Stimulated activated CD4-positive, alpha-beta T cell treated with anti-CD3 and anti-CD28 coated beads, TNF-alpha, amount 100 ng/mL, for 24 hours (primary cell): Measurements from ENCODE around the gene HNRNPH1.

ENCODE experiments used
- DNase-seq, 3 experiments: peaks; one replicate each; pipeline ENCODE4 v3.0.0-alpha.2; 2020; ENCODE audit warnings: low read depth in 3 of 3

The HNRNPH1 gene

DNA sequence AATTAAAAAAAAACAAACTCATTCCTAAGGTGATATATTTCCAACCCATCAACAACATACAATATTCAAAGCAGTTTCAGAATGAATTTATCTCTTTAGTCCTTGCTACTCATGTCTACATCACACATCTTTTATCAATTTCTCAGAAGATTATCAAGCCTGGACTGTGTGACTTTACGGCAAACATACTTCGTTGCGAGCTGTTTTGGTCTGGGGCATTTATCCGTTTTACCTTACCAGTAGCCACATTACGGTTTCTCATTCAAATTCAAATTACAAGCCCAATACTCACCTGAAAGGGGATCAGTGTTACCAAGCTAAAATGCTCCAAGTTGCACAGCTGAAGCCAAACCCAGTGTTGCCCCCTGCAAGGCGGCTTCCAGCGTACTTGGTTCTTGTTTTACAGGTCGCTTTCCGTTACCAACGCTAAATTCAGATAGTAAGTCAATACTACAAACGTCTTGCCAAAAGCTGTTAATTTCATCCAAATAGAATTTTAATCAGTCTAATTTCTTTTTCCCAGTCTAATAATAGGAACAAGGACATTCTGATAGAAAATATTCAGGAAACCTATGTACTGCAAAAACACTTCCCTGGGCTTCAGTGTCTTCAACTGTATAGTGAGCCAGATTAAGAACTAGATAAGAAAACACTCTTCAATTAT is 1.8 kb downstream of the HNRNPH1 start:
- no peak for DNase-seq

DNA sequence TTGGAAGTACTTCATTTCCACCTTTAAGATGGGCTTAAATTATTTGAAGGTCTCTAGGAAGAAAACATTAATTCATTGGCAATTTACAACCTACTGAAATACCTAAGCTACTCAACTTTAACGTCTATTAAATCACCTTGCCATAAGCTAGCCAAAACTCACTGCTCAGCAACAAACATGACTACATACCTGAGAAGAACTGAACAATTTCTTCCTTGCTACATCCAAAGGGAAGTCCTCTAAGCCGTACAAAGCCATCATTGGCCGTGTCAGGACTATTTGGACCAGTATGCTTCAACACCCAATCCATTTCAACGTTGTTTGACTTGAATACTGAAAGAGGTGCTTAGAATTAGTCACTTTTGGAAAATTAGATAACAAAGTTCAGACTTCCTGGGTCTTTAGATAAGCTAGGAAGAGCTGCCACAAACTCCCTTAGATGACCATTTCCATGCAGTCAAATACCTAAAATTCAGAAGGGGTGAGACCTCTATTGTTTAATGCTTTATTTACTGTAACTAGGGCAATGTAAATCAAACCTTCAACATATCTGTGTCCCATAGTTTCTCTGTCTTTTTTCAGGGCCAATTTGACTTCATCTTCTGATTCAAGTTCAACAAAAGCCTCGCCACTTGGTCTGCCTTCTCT is 2.6 kb downstream of the HNRNPH1 start:
- no peak for DNase-seq

DNA sequence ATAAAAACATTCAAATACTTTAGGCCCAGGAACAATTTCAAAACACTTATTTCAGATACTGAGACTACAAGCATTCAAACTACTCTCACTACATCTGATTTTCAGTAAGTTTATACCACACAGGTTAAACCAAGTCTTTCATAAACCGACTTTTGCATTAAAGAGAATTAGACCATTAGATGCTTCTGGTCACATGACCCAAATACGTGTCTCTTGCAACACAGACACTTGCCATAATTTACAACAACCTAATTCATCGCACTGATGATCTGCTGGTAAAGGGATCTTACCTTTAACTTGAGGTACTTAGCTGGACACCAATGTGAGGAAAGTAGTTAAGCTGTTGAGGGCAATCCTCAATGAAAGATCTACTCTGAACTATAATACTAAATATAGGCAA is 3.2 kb downstream of the HNRNPH1 start:
- DNase-seq, result no peak

DNA sequence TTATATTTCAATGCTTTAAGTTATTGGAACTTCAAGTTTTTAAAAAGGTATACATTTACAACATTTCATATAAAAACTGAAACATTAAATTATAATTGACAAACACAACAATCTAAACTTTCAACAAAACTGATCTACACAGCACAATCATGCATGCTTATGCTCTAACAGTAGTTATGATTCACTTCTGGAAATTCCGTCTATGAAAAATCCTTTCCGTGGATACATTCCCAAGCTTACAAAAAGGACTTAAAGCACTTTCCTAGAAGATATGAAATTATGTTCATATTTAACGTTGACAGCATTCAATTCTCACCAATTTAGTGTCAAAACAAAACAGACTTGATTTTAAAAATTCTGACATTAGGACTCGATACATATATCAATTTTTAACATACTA is 3.7 kb downstream of the HNRNPH1 start:
- no peak for DNase-seq

DNA sequence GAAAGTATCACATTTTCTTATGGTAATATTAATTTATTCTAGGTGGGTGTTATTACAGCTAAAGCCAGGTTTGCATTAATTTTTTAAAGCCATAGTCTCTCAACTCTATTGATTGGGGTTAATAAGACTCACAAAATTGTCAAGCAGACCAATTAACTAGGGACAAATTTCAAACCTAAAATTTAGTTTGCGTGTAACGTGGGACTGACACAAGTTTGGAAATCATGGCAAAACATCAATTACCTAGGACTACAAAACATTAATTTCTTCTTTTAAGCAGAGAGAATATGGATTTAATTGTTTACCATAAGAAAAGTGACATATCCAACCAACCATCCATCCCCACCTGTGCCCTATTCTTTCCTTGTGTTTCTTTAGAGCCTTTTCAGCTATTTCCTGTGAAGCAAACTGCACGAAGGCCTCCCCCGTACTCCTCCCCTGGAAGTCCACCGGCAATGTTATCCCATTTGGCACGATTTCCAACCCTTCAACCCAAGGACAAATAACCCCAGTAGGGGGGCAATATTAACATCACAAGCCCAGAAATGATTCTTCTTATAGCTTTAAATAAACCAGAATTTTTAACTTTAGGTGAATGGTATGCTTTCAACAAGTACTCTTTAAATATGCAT is 4.4 kb downstream of the HNRNPH1 start:
- DNase-seq, result no peak

DNA sequence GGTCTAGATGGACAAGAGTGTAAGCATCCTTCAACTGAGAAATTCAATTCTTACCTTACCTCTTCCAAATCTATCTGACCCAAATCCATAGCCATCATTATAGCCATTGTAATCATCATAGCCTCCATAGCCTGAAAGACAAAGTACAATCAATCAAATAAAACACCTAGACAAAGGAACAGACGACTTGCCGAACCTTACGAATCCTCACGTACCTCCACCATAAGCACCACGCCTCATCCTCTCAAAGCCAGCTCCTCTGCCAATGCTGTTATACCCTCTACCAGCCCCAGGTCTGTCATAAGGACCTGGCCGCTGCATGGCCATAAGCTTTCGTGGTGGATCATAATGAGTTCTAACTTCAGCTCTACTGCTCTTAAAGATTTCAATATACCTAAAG is 5.5 kb downstream of the HNRNPH1 start:
- no peak for DNase-seq

DNA sequence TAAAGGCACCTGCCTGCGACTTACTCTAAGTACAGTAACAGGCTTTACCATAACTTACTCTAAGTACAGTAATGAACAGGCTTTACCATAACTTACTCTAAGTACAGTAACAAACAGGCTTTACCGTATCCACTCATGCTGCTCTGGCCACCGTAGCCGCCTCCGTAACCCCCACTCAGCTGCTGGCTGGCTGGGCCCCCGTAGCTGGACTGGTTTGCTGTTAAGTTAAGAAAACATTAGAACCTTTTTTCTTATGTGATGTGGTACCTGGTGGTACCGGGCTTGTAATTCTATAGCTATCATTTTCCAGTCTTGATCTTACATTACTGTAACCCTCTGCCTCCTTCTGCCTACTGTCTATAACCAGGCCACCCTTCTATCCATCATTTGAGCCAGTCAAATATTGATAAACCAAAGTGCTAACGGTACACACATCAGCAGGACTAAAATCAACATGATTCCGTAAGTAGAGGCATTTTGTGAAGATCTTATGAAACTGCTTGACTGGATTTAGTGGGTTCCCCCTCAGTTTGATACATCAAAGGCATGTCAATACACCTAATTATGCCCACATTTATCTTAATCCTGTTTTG is 7.4 kb downstream of the HNRNPH1 start:
- DNase-seq, result no peak

DNA sequence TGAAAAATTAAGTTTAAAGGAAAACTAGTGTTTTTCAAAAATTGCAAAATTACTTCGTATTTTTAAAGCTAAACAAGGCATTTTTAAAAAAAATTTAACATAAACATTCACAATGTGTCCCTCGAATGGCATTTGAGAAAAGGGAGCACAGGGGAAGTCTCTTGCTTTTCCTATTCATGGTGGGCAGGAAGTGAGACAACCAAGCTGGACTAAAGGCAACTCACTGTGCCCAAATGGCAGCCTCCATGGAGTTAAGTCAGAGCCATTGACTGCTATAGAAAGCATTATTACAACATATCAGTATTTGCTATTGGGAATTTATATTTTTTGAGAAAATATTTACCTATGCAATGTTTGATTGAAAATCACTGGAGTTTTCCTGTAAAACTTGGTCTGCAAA is 8.3 kb downstream of the HNRNPH1 start:
- DNase-seq, result no peak

DNA sequence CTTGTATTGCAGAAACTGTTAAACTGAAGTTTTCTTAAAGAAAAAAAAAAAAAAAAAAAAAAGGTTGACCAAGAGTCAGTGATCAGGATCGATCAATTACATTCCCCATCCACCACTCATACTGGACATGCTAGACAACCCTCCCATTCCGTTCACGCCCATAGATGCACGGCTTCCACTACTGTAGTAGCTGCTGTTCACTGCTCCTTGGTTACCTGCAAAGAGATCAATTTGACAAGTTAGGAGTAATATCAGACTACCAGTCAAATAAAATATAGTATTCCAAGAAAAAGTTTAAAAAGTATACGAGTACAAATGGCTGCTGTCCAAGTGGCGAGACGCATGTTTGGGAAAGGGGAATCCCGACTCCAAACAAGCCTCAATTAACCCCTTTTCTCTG is 8.7 kb downstream of the HNRNPH1 start:
- no peak for DNase-seq

DNA sequence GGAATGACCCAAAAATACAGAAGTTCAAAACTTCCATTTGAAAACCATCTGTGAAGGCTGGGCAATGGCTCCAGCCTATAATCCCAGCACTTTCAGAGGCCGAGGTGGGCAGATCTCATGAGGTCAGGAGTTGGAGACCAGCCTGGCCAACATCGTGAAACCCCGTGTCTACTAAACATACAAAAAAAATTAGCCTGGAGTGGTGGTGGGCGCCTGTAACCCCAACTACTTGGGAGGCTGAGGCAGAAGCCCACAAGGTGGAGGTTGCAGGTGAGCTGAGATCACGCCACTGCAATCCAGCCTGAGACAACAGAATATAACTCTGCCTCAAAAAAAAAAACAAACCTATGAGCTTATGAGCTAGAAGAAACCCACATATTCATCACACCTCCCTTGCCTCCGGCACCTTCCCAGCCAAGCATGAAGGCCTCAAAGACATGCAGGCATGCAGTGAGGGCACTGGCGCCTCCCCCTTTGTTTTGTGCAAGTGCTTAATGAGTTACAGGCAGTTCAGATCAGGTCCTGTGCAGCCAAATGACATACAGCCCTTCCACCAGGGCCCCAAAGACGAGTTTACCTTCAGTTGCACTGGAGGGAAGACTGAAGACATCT is 9.9 kb downstream of the HNRNPH1 start:
- no peak for DNase-seq

DNA sequence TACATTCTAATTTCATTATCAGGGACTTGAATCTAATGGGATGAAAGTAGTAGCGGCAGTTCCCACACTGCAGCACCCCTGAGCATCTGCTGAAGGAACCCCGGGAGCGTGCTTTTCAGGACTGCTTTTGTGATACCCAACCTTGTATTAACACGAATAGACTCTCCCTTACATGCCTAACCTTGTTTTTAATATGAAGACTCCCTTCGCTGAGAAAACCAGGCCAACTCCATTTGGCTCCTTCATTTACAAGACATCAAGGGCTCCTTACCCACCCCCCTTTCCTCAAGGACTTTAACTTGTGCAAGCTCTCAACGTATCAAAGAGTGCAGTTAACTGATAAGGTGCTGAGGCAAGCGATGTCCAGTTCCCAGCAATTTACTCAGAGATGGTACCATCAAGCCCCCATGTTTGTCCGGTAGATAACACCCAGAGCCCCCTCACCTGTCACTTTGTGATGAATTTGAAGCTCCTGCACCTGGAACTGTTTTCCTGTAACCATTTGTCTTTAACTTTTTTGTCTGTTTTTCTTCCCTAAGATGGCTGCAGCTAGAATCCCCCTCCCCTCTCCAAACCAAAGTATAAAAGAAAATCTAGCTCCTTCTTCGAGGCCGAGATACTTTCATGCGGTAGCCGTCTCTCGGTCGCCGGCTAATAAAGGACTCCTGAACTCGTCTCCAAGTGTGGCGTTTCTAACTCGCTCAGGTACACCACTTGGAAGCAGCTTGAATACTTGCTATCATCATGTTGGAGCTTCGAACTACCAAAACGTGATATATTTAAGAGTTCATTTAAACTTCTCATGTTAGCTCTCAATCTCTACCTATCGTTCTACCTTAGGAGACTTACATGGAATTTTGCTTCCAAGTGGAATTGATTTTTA is 10.7 kb downstream of the HNRNPH1 start:
- DNase-seq, result no peak

DNA sequence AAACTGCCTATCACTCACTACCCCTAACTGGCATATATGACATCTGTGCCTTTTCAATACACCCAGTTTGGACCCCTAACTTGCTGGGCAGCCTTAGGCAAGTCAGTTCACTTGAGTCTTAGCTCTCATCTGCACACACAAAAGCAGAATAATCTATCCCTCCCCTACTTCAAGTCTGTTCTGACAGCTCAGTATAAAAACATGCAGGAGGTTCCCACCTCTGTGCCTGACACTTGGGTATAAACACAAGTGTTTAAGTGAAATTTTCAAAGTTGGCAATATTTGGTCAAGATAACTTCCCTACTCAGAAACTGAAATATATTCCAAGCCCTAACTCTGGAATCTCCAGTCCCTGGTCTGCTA is 12.6 kb downstream of the HNRNPH1 start:
- DNase-seq, result no peak

DNA sequence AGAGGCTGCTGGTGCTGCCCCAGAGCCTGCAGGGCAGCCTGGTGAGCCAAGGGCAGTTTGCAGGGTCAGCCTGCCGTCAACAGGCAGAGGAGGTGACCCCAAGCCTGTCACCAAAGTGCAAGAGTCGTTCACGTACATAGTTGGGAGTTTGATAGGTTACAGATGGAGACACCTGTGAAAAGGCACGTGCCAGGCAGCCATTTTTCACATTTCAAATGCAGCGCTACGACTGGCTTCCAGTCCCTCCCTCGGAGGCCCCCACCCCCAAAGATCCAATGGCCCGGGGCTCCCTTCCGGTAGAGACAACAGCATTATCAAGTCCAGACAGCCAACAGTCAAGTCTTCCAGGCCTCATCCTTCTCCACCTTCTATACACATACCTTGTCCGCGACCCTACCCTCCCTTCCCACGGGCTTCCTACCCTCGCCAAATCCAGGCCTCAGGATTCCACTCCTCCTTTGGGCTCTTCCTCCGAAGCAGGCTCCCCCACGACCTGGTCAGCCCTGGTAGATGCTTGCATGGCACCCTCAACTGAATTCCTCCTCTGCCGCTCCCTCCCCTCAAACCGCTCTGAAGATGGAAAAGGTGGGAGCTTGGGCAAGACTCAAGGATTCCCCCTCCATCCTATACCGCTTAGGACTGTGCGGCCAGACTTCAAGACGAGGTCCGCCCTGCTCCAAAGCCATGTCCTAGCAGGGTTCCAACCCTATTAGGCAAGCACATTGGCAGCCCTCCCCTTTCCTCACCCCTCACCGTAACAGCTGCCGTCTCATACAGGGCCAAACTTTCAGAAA is 13.2 kb downstream of the HNRNPH1 start:
- DNase-seq, result no peak

DNA sequence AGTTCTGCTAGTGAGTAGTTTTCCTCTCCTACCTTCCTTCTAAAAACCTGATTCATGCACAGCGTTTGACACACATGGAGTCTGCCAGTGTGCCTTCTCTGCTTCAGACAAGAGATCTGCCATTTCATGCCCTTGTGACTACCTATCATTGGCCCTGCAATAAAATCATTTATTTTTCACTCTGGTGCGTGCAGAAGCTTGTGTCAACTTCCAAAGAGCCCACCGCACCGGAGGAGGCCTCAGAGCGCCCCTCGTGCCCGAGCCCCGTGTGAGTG is 13.7 kb downstream of the HNRNPH1 start:
- no peak for DNase-seq

DNA sequence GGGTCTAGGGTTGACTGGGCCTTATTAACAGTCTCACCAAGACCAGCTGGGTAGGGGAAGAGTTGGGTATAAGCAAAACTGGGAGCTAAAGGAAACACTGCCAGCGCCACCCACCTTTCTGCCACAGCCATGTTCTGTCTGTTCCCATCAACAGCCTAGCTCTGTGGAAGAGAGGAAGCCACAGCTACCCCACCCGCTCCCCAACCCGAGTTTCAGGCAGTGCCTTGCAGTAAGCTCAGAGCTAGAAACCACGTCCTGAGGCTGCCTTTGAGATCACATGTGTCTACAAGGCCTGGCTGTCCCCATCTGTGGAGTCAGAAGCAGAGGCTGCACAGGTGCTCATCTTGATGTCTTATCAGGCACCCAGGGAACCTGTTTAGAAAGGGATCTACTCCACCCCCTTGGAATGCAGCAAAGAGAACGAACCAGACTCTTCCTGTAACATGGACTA is 15.3 kb downstream of the HNRNPH1 start:
- DNase-seq, result no peak

DNA sequence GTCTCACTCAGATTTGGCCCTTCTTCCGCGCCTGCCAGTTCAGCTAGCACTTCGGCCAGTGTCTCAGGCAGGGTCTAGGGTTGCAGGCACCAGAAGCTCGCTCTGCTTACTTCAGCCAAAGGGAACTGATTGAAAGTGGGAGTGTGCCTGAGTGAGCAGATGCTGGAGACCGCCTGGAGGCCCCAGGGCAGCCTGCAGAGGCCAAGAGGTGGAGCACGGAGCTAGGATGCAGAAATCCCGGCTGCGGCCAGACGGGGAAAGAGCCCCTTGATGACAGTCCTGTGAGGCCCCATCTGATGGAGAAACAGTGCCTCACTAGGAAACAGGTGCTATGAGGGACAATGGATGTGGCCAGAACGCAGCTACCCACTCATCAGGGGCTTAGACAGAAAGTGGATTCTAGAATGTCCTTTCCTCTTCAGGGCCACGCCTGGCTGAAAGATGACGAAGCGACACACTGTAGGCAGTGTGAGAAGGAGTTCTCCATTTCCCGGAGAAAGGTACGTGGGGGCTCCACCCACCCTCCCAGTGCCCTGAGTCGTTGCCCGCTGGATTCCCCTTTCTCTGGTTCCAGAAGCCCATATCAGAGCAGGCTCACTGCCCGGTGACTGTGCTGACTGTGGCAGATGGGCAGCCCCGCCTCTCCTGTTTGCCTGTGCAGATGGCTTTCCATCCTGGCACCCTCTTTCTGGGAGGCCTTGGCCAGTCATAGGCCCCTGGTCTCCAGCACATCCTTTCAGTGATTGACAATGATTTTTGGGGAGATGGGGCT is 16.1 kb downstream of the HNRNPH1 start:
- no peak for DNase-seq

DNA sequence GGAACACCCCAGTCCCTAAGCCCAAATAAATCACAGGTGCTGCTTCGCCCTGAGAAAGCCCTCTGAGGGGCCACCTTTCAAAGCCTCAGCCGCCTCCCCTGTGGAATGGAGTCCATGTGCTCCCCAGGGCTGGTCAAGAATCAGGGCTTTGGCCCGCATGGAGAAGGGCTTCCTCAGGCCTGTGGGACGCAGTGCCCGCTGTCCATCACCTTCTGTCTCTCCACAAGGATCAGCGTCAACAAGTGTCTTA is 16.6 kb downstream of the HNRNPH1 start:
- DNase-seq, result no peak

DNA sequence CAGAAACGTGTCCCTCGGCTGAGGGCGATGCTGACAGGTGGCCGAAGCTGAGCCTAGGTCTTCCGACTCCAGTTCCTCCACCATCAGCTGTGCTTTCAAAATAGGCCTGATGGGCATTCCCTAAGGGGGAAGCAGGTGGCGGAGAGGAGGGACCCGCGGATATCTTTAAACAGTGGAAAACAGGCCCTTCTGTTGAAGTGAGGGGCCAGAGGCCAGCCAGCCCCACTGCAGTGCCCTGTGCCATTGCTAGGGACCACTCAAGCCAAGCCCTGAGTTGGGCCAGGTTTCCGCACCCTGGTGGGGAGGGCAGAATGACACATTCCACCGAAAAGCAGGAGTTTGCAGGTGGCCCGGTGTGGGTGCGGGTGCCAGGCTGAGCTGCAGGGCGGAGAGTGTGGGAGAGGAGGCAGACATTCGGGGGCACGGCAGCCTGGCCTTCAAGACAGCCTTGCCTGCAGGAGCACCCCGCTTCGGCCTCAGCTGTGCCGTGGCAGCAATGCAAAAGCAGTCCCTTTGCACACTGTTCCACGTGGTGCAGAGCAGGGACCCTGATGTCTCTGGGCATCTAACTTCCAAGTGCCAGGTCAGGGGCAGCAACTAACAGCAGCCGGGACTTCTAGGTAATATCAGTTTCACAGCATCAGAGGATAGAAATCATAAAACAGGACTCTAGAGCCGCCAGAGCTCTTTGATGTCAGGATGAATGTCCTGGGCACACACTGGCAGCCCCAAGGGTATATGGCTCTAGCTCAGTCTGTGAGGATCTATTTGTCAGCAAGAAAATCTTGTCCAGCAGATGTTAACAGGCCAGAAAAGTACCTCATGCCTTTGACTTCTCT is 17.2 kb downstream of the HNRNPH1 start:
- no peak for DNase-seq

DNA sequence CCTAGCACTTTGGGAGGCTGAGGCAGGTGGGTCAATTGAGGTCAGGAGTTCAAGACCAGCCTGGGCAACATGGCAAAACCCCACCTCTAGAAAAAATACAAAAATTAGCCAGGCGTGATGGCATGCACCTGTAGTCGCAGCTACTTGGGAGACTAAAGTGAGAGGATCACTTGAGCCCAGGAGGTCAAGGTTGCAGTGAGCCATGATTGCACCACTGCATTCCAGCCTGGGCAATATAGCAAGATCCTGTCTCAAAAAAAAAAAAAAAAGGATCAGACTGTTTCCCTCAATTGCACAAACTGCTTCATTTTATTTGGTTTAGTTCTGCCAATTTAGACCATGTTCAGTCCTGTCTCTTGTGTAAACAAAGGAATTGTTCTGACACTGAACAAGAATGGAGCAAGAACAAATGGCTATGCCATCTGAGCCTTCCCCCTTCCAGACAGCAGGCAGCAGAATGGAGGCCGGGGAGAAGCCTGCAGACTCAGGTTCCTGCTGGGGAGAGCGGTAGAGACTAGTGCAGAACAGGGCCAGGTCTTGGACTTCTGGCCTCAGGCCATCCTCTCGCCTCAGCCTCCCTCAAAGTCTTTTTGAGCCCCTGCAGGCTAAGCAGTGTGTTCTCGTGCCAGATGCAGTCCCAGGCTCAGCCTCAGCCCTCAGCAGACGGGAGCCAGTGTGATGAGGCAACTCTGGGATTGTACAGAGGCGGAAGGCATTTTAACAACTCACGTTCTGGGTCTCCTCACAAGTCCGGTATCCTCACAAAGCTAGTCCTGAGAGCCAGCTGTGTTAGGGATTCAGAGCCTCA is 18.2 kb downstream of the HNRNPH1 start:
- DNase-seq, result no peak
